ENCODE results near the gene AKR7A3. TPM values are rescaled to one million over a fixed set of nuclear protein-coding genes. Genes with fewer than 3 reads are reported as not detected.

The AKR7A3 gene
- total RNA-seq, 1 donor from 2014 or later: 390 TPM

- DNase-seq (ENCODE audit: low spot score): no peak
Measured at GRCh38 chr1:19254416-19254815, 34.2 kb downstream of the AKR7A3 start.

- peak; percentile 90 for DNase-seq (ENCODE audit: low spot score)
Measured at GRCh38 chr1:19251305-19252196, 37.0 kb downstream of the AKR7A3 start, which contains the start of the genes EMC1 and MRTO4. TSS of gene EMC1 (minus strand) at chr1:19251524. CDS start at chr1:19251509, 15 bp downstream. TSS of gene MRTO4 (plus strand) at chr1:19251805. CDS start at chr1:19251836, 31 bp downstream.

DNA sequence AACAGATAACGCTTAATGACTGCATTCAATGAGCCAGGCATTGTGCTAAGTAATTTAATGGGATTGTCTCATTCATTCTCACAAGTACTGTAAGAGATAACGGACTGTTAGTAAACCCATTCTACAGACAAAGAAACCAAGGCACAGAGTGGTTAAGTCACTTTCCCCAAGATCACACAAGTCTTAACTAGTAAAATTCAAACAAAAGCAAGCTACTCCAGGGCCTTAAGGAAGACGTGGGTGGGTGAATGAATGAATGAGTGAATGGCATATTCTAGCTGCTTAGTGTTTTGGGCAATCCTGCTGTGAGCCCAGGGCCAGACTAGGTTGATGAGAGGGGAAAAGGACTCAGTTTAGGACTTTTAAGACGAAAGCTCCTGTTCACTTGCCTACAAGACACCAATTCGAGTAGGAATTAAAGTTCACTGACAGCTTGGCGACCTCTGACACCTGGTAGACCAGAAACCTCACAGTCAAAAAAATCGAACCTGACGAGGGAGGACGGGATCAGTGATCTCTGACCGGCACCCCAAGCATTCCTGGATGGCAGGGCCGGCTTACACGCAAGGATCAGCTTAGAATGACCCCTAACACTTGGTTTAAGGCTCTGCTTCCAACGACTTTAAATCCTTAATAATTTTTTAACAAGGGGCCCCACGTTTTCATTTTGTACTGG, 37.8 kb downstream of the AKR7A3 start:
- no peak for DNase-seq (ENCODE audit: low spot score)

DNA sequence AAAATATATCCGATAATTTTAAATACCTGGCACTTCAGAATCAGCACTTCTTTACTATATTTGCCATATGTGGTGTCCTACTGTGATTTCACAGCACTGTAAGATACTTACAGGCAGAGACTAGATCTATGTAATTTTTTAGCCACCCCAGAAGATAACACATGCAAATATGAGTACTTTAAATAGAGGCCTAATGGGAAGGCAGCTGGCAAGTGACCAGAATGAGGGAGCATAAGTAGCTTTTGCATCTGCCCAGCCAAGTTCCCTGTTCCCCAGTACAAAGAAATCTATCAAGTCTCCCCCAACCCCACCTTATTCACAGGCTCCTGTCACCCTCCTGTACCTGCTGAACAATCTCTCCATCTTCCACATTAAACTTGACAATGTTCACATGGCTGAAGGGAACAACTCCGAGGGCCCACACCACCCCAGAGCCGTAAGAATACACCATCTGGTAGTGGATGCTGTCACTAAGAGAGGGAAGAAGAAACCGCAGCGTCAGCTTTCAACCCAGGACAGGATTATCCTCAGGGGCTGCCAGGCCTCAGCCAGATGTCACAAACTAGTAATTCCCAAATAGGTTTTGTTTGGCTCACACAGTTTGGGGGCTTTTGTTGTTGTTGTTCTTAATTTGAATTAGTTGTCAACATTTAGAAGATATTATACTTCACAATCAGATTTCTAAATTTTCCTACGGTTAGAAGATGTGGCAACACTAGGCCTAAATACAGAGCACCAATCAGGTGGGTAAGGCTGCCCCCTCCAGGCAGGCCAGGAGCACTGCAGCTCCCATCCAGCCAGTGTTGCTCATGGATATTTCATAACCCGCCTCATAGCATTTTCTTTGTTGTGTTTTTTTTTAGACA, 47.7 kb downstream of the AKR7A3 start:
- DNase-seq (ENCODE audit: low spot score): peak; percentile 66

GRCh38 chr1:19239876-19240275, 48.7 kb downstream of the AKR7A3 start:
- no peak for DNase-seq (ENCODE audit: low spot score)

GRCh38 chr1:19234224-19234623, 54.3 kb downstream of the AKR7A3 start:
- no peak for DNase-seq (ENCODE audit: low spot score)

Other genes starting within 250 kb of the AKR7A3 start
- gene UBR4, start 78.5 kb downstream of the AKR7A3 start, total RNA-seq: 167 TPM
- gene EMC1, start 37.2 kb downstream of the AKR7A3 start, total RNA-seq: 38.8 TPM
- 14.2 TPM for gene MRTO4, start 37.0 kb downstream of the AKR7A3 start, total RNA-seq
- gene AKR7A2, start 23.4 kb upstream of the AKR7A3 start, total RNA-seq: 104 TPM
- 19.9 TPM for gene SLC66A1, start 23.6 kb upstream of the AKR7A3 start, total RNA-seq
- 255 TPM for gene CAPZB, start 196.8 kb upstream of the AKR7A3 start, total RNA-seq